Brain microvascular endothelial cell (primary cell): ENCODE data around the gene ZBTB44.

ENCODE experiments used
- DNase-seq: peaks from one replicate; pipeline ENCODE4 v3.0.0-alpha.2; 2020
- H3K27ac ChIP-seq: fragments of 250-450 bp; sonication (Bioruptor Pico); 2 replicates; pipeline ENCODE4 v1.5.1; 2020; ENCODE audit warnings: mild to moderate bottlenecking, moderate library complexity
- H3K27me3 ChIP-seq: fragments of 250-450 bp; sonication (Bioruptor Pico); replicated peaks from 2 replicates; pipeline ENCODE4 v1.5.1; 2020; ENCODE audit warnings: mild to moderate bottlenecking
- H3K36me3 ChIP-seq: fragments of 250-450 bp; sonication (Bioruptor Pico); replicated peaks from 2 replicates; pipeline ENCODE4 v1.5.1; 2020; ENCODE audit warnings: mild to moderate bottlenecking
- H3K4me3 ChIP-seq: 2 replicates; pipeline ENCODE4 v1.5.1; 2011; ENCODE audit warnings: low read depth, mild to moderate bottlenecking, control low read depth, low read length, moderate library complexity
- in situ Hi-C: cut with HindIII; loops from 2 replicates; pipeline ENCODE4 v1.10.0; 2017; ENCODE audit warnings: low sequenced_read_pairs, low pct_ligation_motif_present
- TF ChIP-seq, protein P1 (sequence below): IDR thresholded peaks from 2 replicates; pipeline ENCODE4 v1.5.1; 2011; ENCODE audit warnings: low read depth, mild to moderate bottlenecking, moderate library complexity, low read length, control low read depth, inconsistent platforms; ENCODE audit errors: missing control alignments

The ZBTB44 gene

GRCh38 chr11:130327716-130328115 is 13.0 kb upstream of the ZBTB44 start:
- Histone ChIP-seq H3K4me3 (no peak overlapping the region), H3K36me3 (no peaks in the 10 kb centered on the region), H3K27ac (no peak overlapping the region), H3K27me3 (no peaks in the 10 kb centered on the region)
- in situ Hi-C loops, result no loop called here
- TF ChIP-seq, protein P1, sequence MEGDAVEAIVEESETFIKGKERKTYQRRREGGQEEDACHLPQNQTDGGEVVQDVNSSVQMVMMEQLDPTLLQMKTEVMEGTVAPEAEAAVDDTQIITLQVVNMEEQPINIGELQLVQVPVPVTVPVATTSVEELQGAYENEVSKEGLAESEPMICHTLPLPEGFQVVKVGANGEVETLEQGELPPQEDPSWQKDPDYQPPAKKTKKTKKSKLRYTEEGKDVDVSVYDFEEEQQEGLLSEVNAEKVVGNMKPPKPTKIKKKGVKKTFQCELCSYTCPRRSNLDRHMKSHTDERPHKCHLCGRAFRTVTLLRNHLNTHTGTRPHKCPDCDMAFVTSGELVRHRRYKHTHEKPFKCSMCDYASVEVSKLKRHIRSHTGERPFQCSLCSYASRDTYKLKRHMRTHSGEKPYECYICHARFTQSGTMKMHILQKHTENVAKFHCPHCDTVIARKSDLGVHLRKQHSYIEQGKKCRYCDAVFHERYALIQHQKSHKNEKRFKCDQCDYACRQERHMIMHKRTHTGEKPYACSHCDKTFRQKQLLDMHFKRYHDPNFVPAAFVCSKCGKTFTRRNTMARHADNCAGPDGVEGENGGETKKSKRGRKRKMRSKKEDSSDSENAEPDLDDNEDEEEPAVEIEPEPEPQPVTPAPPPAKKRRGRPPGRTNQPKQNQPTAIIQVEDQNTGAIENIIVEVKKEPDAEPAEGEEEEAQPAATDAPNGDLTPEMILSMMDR, result no peak
- DNase-seq, result no peak

- TF ChIP-seq, protein P1, result no peak
- H3K4me3 ChIP-seq, result no peak overlapping the region
- no peak for DNase-seq
- H3K36me3 ChIP-seq, result no peaks in the 10 kb centered on the region
- H3K27me3 ChIP-seq, result no peaks in the 10 kb centered on the region
- no peak overlapping the region for H3K27ac ChIP-seq
- in situ Hi-C loops, result no loop called here
Measured at GRCh38 chr11:130325691-130326090, 11.0 kb upstream of the ZBTB44 start.

DNA sequence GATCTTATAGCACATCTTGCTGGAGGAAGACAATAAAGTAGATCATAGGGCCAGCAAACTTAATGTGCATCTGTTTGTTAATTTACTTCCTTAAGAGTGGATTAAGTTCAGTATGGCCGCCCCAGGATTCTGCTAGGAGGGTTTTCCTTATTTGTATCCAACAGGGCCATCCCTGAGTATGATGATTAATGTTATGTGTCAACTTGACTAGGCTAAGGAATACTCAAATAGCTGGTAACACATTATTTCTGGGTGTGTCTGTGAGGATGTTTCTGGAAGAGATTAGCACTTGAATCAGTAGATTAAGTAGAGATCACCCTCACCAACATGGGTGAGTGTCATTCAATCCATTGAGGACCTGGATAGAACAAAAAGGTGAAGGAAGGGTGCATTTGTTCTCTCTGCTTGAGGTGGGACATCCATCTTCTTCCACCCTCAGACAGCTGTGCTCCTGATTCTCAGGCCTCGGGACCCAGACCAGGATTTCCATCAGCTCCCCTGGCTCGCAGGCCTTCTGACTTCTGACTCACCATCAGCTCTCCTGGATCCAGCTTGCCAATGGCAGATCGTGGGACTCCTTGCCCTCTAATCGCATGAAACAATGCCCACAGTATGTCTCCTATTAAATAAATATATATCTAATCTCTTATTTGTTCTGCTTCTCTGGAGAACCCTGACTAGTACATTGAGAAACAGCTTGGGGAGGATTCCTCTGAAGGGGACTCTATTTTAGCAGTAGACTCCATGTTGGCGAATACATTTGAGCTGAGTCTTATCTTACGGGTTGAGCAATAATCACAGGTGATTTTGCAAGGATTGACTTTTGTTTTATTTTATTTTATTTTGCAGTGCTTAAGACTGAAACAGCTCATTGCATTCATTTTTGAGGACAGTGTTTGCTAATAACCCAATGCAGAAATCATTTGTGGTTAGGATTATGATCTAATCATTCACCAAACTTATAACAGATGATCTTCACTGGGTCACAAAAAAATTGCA is 9.0 kb upstream of the ZBTB44 start:
- Histone ChIP-seq H3K36me3 (no peaks in the 10 kb centered on the region), H3K27ac (no peak overlapping the region), H3K4me3 (no peak overlapping the region), H3K27me3 (no peaks in the 10 kb centered on the region)
- no peak for DNase-seq
- in situ Hi-C loops, result no loop called here
- TF ChIP-seq, protein P1, result no peak

DNA sequence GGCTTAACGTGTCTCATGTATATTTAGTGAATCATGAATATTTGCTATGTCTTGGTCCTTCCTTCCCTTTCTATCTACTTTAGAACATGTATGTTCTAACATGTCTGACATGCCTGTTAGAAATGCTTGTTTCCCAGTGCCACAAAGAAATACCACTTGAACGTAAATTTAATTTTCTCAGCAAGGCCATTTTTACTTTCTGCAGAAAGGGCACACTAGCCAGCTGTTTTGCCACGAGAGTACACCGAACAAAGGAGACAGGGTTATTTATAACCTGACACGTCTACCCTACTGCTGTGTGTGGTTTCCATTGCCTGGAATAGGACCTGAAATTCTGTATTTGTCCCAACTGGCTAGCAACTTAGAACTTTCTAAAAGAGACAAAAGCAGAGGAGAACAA is 7.4 kb upstream of the ZBTB44 start:
- no peaks in the 10 kb centered on the region for H3K27me3 ChIP-seq
- DNase-seq, result no peak
- in situ Hi-C loops, result no loop called here
- no peaks in the 10 kb centered on the region for H3K36me3 ChIP-seq
- TF ChIP-seq, protein P1, result no peak
- H3K4me3 ChIP-seq, result no peak overlapping the region
- H3K27ac ChIP-seq, result no peak overlapping the region

DNA sequence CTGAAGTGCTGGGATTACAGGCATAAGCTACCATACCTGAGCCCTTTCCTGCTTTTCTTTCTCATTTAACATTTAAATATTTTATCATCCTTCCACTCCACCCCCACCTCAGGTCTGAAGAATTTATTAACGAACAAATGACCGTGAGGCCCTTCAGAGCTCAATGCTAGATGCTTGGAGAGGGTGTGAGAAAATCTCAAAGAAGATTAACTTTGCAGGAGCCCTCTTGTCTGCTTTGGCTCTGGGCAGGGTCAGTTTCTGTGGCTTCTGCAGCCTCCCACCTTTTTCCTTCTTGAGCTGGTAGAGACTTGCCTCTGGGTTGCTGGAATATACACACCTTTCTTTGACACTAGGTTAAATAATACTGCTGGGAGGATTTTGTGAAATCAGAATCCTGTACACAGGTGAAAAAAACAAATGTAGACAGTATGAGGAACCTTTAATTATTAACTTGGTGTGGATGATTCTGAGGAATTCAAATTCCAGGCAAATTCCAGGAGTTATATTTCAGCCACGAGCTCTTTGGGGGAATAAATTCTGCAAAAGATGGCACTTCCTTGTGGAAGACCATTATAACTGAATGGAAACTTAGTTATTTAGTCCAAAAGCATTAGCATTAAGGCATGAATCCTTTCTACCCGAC is 3.4 kb upstream of the ZBTB44 start:
- H3K4me3 ChIP-seq, result no peak overlapping the region
- no peak overlapping the region for H3K27ac ChIP-seq
- in situ Hi-C loops, result no loop called here
- H3K27me3 ChIP-seq, result no peaks in the 10 kb centered on the region
- TF ChIP-seq, protein P1, result no peak
- H3K36me3 ChIP-seq, result no peaks in the 10 kb centered on the region
- no peak for DNase-seq
